HL-60 (cell line): Measurements from ENCODE around the gene NDUFB5.

Experiments
- GABPA ChIP-seq: IDR thresholded peaks from 2 replicates; pipeline ENCODE4 v1.6.1; 2012; ENCODE audit warnings: low read depth
- POLR2AphosphoS5 ChIP-seq: IDR thresholded peaks from 2 replicates; pipeline ENCODE4 v1.6.1; 2012; ENCODE audit warnings: low read depth
- SPI1 ChIP-seq: IDR thresholded peaks from 2 replicates; pipeline ENCODE4 v1.6.1; 2012; ENCODE audit warnings: low read depth, mild to moderate bottlenecking, borderline replicate concordance
- TF ChIP-seq, protein P1 (sequence below): IDR thresholded peaks from one replicate; pipeline ENCODE4 v1.5.1; 2011; ENCODE audit warnings: low read length, control low read depth, inconsistent platforms; ENCODE audit not compliant: insufficient read depth

DNA sequence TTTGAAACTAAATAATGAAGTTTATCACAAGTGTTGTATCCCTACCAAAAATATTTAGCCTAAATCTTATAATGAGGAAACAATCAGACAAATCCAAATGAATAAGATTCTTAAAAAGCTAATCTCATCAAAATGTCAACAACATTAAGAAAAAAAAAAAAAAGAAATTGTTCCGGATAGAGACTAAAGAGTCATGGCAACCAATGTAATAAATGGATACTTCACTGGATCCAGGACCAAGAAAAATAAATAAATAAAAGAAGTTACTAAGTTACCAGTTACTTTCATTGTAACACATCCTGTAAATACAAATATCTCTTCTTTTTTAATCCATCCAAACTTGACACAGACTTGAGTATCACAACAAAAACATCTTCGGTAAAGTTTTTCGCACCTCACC lies 763 bp upstream of the NDUFB5 start:
- TF ChIP-seq, protein P1, sequence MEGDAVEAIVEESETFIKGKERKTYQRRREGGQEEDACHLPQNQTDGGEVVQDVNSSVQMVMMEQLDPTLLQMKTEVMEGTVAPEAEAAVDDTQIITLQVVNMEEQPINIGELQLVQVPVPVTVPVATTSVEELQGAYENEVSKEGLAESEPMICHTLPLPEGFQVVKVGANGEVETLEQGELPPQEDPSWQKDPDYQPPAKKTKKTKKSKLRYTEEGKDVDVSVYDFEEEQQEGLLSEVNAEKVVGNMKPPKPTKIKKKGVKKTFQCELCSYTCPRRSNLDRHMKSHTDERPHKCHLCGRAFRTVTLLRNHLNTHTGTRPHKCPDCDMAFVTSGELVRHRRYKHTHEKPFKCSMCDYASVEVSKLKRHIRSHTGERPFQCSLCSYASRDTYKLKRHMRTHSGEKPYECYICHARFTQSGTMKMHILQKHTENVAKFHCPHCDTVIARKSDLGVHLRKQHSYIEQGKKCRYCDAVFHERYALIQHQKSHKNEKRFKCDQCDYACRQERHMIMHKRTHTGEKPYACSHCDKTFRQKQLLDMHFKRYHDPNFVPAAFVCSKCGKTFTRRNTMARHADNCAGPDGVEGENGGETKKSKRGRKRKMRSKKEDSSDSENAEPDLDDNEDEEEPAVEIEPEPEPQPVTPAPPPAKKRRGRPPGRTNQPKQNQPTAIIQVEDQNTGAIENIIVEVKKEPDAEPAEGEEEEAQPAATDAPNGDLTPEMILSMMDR, result no peak
- TF ChIP-seq POLR2AphosphoS5 (no peak), GABPA (no peak), SPI1 (no peak)
